HCT116 (cell line): ENCODE measurements around the gene PCDHB5.
"Not testable (repeated sequence)": the region's sequence is repeated elsewhere in the genome, so short reads cannot be mapped to it uniquely, and the experiment has no call there.

Experiments
- EZH2 ChIP-seq: fragments of 200-600 bp; sonication (generic); IDR thresholded peaks from 2 replicates; pipeline ENCODE4 v1.6.1; 2017; ENCODE audit warnings: antibody characterized with exemption, mixed run types
- RAD21 ChIP-seq: IDR thresholded peaks from 2 replicates; pipeline ENCODE4 v1.6.1; 2012; ENCODE audit warnings: low read depth, mild to moderate bottlenecking
- SRF ChIP-seq: IDR thresholded peaks from 2 replicates; pipeline ENCODE4 v1.6.1; 2012; ENCODE audit warnings: low read depth
- TCF7L2 ChIP-seq: IDR thresholded peaks from 2 replicates; pipeline ENCODE4 v1.7.0; 2011; ENCODE audit warnings: borderline replicate concordance, inconsistent platforms; ENCODE audit not compliant: insufficient read depth, insufficient read length; ENCODE audit errors: extremely low read depth
- YY1 ChIP-seq: IDR thresholded peaks from 2 replicates; pipeline ENCODE4 v1.6.1; 2011; ENCODE audit warnings: low read length, low read depth, moderate library complexity, mild to moderate bottlenecking; ENCODE audit not compliant: insufficient replicate concordance; ENCODE audit errors: extremely low read depth
- TF ChIP-seq, protein P1 (sequence below): IDR thresholded peaks from 2 replicates; pipeline ENCODE4 v1.6.1; 2012
- TF ChIP-seq, protein P2 (sequence below): IDR thresholded peaks from 2 replicates; pipeline ENCODE4 v1.6.1; 2012; ENCODE audit warnings: low read depth
- TF ChIP-seq, protein P3 (sequence below), 3 experiments: fragments of 200-600 bp in 1 of 3; sonication (generic) in 1 of 3; IDR thresholded peaks in 2 of 3; conservative IDR thresholded peaks in 1 of 3; 2 replicates each; pipeline ENCODE4 v1.5.1; 2012 to 2017; ENCODE audit warnings: low read depth in 2 of 3, low read length in 2 of 3, antibody characterized with exemption in 1 of 3, borderline replicate concordance in 1 of 3, control low read depth in 1 of 3, mild to moderate bottlenecking in 1 of 3, mixed read lengths in 1 of 3, mixed run types in 1 of 3, moderate library complexity in 1 of 3; ENCODE audit not compliant: insufficient read depth in 1 of 3
- TF ChIP-seq, protein P4 (sequence below): IDR thresholded peaks from 2 replicates; pipeline ENCODE4 v1.6.1; 2011; ENCODE audit warnings: mild to moderate bottlenecking, low read length, moderate library complexity; ENCODE audit not compliant: insufficient replicate concordance; ENCODE audit errors: extremely low read depth

DNA sequence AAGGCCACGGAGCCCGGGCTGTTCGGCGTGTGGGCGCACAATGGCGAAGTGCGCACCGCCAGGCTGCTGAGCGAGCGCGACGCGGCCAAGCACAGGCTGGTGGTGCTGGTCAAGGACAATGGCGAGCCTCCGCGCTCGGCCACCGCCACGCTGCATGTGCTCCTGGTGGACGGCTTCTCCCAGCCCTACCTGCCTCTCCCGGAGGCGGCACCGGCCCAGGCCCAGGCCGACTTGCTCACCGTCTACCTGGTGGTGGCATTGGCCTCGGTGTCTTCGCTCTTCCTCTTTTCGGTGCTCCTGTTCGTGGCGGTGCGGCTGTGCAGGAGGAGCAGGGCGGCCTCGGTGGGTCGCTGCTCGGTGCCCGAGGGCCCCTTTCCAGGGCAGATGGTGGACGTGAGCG, 32.5 kb upstream of the PCDHB5 start:
- TF ChIP-seq, protein P1, sequence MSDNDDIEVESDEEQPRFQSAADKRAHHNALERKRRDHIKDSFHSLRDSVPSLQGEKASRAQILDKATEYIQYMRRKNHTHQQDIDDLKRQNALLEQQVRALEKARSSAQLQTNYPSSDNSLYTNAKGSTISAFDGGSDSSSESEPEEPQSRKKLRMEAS = not testable (repeated sequence)
- not testable (repeated sequence) for TF ChIP-seq EZH2, SRF, YY1, TCF7L2, RAD21
- TF ChIP-seq, protein P2, sequence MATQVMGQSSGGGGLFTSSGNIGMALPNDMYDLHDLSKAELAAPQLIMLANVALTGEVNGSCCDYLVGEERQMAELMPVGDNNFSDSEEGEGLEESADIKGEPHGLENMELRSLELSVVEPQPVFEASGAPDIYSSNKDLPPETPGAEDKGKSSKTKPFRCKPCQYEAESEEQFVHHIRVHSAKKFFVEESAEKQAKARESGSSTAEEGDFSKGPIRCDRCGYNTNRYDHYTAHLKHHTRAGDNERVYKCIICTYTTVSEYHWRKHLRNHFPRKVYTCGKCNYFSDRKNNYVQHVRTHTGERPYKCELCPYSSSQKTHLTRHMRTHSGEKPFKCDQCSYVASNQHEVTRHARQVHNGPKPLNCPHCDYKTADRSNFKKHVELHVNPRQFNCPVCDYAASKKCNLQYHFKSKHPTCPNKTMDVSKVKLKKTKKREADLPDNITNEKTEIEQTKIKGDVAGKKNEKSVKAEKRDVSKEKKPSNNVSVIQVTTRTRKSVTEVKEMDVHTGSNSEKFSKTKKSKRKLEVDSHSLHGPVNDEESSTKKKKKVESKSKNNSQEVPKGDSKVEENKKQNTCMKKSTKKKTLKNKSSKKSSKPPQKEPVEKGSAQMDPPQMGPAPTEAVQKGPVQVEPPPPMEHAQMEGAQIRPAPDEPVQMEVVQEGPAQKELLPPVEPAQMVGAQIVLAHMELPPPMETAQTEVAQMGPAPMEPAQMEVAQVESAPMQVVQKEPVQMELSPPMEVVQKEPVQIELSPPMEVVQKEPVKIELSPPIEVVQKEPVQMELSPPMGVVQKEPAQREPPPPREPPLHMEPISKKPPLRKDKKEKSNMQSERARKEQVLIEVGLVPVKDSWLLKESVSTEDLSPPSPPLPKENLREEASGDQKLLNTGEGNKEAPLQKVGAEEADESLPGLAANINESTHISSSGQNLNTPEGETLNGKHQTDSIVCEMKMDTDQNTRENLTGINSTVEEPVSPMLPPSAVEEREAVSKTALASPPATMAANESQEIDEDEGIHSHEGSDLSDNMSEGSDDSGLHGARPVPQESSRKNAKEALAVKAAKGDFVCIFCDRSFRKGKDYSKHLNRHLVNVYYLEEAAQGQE = not testable (repeated sequence)
- TF ChIP-seq, protein P3, sequence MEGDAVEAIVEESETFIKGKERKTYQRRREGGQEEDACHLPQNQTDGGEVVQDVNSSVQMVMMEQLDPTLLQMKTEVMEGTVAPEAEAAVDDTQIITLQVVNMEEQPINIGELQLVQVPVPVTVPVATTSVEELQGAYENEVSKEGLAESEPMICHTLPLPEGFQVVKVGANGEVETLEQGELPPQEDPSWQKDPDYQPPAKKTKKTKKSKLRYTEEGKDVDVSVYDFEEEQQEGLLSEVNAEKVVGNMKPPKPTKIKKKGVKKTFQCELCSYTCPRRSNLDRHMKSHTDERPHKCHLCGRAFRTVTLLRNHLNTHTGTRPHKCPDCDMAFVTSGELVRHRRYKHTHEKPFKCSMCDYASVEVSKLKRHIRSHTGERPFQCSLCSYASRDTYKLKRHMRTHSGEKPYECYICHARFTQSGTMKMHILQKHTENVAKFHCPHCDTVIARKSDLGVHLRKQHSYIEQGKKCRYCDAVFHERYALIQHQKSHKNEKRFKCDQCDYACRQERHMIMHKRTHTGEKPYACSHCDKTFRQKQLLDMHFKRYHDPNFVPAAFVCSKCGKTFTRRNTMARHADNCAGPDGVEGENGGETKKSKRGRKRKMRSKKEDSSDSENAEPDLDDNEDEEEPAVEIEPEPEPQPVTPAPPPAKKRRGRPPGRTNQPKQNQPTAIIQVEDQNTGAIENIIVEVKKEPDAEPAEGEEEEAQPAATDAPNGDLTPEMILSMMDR (IDR thresholded peaks at IDR 0.05 in 2 of 3, conservative IDR thresholded peaks at IDR 0.05 in 1 of 3; ENCODE audit: borderline replicate concordance in 1 of 3, insufficient read depth in 1 of 3, low read depth in 2 of 3, low read length in 2 of 3) = not testable (repeated sequence)
- TF ChIP-seq, protein P4, sequence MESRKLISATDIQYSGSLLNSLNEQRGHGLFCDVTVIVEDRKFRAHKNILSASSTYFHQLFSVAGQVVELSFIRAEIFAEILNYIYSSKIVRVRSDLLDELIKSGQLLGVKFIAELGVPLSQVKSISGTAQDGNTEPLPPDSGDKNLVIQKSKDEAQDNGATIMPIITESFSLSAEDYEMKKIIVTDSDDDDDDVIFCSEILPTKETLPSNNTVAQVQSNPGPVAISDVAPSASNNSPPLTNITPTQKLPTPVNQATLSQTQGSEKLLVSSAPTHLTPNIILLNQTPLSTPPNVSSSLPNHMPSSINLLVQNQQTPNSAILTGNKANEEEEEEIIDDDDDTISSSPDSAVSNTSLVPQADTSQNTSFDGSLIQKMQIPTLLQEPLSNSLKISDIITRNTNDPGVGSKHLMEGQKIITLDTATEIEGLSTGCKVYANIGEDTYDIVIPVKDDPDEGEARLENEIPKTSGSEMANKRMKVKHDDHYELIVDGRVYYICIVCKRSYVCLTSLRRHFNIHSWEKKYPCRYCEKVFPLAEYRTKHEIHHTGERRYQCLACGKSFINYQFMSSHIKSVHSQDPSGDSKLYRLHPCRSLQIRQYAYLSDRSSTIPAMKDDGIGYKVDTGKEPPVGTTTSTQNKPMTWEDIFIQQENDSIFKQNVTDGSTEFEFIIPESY = not testable (repeated sequence)
